Left hindlimb (tissue), 1 donor: ENCODE measurements around the gene CDK18.

Source experiments
- DNase-seq: peaks from one replicate; pipeline ENCODE4 v3.0.0-alpha.2; 2018

Gene CDK18

GRCh38 chr1:205575294-205575885 lies 70.9 kb downstream of the CDK18 start:
- no peak for DNase-seq

GRCh38 chr1:205576011-205576410 lies 71.5 kb downstream of the CDK18 start:
- no peak for DNase-seq

- no peak for DNase-seq
These were observed 72.6 kb downstream of the CDK18 start for GRCh38 chr1:205576805-205577761.

GRCh38 chr1:205577874-205578658 lies 73.6 kb downstream of the CDK18 start:
- no peak for DNase-seq

DNA sequence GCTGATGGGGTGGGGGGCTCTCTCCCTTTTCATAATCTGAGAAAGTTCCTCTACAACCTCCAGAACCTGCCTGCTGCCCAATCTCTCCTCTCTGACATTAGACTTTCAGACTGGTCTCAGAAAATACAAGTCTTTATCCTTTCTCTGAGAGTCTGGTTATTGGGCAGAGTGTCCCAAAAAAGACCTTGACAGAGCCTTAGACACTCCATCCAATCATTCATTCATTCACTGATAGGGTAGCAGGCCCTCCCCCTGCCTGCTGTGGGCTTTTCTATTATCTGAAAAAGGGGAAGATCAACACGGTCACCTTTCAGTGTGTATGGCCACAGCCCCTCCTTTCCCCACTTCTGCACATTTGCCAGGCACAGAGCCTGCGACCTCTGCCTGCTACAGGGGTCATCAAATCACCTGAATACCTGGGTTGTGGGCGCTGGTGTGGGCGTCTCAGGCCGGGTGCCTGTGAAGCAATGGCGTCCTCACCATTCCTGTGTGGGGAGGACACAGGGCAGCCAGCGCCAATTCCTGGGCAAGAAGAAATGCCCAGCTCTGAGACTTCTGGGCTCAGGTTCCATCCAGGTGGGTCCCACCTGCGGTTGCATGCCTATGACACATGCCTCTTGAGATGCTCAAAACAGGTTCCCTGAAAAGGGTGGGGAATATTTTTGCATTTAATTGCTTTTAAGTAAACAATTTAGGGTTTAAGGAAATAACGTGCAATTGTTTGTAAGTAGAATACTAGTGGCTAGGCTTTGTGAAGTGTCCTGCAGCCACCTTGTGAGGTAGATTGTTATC lies 74.5 kb downstream of the CDK18 start:
- no peak for DNase-seq

- DNase-seq: no peak
These were observed 75.2 kb downstream of the CDK18 start for GRCh38 chr1:205579711-205580110.

DNA sequence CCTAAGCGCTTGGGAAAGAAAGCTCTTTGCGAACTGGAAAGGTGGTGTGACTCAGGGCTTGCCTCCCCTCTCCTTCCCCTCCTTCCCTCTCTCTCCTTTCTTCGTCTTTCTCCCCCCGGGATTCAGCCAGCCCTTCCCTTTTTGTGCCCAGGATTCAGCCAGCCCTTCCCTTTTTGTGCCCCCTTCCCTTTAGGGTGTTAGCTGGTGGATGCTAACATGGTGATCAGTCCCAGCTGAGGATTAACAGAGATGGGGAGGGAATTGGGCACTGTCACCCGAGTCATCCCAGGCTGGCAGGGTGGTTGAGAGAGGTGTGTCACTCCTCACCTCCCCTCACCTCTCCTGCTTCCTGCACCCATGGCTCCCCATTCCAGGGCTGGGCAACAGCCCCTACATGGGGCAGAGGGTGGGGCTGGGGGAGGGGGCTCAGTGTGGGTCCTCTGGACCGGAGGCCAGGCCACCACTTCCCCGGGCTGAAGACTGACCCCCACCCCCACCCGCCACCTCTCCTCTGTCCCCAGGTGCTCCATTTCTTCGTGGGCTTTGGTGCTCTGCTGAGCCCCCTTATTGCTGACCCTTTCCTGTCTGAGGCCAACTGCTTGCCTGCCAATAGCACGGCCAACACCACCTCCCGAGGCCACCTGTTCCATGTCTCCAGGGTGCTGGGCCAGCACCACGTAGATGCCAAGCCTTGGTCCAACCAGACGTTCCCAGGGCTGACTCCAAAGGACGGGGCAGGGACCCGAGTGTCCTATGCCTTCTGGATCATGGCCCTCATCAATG lies 75.9 kb downstream of the CDK18 start:
- no peak for DNase-seq

DNA sequence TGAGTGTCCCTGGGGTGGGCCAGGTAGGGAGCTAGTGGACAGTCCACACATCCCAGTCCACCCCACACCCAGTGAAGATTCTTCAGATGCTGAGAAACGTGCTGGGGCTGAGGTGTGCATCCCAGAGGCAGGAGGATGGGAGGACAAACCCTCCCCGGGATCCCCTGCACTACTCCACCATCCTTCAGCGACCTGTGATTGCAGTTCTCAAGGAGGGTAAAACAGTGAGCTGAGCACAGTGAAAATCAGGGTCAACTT lies 76.4 kb downstream of the CDK18 start:
- DNase-seq: no peak

DNA sequence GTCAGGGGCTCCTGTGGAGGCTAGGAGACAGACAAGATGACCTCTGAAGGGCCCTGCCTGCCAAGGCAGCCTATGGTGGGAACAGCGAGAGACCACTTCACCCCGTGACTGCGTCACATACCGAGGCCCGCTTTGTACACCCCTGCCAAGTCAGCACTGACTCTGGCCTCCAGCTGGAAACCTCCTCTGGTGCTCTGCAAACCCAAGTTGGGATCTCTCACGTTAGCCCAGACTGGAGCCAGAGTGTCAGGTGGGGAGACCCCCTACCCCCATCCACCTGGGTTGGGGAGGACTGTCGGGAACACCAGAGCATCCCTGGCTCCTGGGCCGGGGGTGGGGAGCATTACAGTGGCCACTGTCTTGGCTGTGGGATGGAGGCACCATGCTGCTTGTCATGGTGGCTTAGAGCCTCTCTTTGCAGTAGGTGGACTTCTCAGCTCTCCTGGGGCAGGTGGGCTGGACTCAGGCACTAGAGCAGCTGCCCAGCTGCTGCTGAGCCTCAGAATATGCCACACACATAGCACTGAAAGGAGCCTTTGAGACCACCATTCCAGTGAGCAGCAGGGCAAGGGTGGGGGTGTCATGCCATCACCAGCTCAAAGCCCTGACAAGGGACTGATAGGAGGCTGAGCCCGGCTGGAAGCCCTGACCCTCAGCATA lies 77.0 kb downstream of the CDK18 start:
- no peak for DNase-seq

DNA sequence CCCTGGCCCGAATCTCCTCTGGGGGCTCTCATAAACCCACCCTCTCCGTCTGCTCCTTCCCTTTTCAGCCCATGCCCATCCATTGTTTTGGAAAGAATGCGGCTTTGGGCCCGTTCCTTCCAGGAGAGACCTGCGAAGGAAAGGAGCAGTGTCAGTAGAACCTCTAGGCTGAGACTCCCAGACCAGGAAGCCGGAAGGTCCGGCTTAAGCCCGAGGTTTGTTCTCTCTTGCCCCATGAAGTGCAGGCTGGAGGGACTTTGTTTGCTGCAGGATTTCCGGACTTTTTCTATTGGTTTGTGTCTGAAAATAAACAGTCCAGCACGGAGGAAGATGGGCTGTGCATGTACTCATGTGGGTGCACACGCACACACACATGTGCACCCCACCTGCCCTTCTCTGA lies 77.6 kb downstream of the CDK18 start:
- DNase-seq: no peak
